ENCODE data around the gene KLHDC10.
"Not testable (repeated sequence)": the region's sequence is repeated elsewhere in the genome, so short reads cannot be mapped to it uniquely, and the experiment has no call there.

The KLHDC10 gene

GRCh38 chr7:130079846-130080394 lies 9.6 kb downstream of the KLHDC10 start:
- DNase-seq (ENCODE audit: low read depth): no peak

- not testable (repeated sequence) for DNase-seq (ENCODE audit: low read depth)
These were observed 13.2 kb downstream of the KLHDC10 start for GRCh38 chr7:130083497-130083896.

- no peak for DNase-seq (ENCODE audit: low read depth)
These were observed 13.9 kb downstream of the KLHDC10 start for GRCh38 chr7:130084037-130084875.

- not testable (repeated sequence) for DNase-seq (ENCODE audit: low read depth)
These were observed 14.9 kb downstream of the KLHDC10 start for GRCh38 chr7:130085235-130085634.

GRCh38 chr7:130086938-130087337 lies 16.6 kb downstream of the KLHDC10 start:
- no peak for DNase-seq (ENCODE audit: low read depth)

DNA sequence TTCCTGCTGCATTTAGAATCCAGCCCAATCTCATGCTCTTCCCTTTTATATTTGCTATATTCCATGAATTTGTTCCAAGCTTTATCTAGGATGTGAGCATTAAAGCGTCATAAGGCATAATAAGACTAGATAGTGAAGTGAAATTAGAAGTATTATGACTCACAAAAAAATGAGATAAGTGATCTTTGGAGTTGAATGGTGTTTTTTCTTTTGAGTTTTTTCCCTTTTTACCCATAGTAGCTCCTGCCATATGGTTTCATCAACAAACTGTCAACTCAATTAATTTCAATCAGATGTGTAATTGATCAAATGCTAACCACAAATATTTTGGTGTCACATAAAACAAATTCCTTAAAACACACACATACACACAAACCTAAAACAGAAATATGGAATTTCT lies 17.0 kb downstream of the KLHDC10 start:
- DNase-seq (ENCODE audit: low read depth): no peak

DNA sequence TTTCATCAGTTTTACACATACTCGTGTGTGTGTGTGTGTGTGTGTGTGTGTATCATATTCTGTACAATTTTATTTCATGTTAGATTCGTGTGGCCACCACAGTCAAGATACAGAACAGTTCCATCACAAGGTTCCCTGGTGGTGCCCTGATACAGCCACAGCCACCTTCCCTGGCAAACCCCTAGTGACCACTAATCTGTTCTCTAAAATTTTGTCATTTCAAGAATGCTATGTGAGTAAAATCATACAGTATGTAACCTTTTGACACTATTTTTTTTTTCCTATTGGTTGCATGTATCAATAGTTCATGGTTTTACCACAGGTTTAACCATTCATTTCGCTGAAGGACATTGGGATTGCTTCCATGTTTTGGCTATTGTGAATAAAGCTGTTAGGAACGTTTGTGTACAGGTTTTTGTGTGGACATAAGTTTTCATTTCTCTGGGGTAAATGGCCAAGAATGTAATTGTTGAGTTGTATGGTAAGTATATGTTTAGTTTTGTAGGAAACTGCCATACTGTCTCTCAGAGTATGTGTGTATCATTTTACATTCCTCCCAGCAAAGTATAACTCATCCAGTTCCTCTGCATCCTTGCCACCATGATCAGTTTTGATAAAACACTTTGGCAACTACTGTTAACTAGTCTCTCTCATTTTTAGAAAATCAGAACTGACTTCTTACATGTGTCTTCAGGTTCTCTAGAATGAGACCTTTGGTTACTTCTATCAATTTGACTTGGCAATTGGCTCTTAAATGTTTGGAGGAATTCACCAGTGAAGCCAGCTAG lies 20.6 kb downstream of the KLHDC10 start:
- DNase-seq (ENCODE audit: low read depth): no peak

- DNase-seq (ENCODE audit: low read depth): no peak
These were observed 21.7 kb downstream of the KLHDC10 start for GRCh38 chr7:130091999-130092398.

DNA sequence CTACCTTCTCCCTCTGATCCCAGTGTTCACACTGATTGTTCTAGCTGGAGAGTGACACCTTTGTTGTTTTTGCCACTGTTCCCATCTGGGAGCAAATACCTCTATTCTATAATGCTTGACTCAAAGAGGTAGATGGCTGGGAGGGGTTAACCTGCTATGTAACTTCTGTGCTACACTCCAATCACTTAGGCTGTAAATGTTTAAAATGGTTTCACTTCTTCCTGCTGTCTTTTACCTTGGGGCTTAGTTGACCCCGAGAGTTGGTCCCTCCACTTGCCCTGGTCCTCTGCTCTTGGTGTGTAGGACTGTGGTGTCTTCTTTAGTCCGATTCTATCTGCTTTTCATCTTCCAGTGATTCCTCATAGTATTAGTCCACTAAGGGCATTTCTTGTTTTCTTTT lies 22.3 kb downstream of the KLHDC10 start:
- no peak for DNase-seq (ENCODE audit: low read depth)

DNA sequence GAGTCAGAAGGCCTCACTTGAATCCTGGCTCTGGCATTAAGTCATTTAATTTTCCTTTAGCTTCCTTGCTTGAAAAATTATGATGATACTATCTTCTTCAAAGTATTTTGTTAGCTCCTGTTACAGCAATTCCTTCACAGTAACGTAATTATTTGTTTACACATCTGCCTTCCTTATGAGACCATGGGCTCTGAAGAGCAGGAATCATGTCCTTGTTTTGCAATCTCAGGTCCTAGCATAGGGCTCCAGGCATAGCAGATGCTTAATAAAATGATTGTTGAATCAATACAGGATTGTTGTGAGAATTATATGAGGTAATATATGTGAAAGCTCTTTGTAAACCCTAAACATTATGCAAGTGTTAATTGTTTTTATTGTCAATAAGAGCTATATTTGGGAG lies 25.5 kb downstream of the KLHDC10 start:
- DNase-seq (ENCODE audit: low read depth): peak; percentile 73

- DNase-seq (ENCODE audit: low read depth): no peak
These were observed 26.0 kb downstream of the KLHDC10 start for GRCh38 chr7:130096243-130096827.

- no peak for DNase-seq (ENCODE audit: low read depth)
These were observed 29.0 kb downstream of the KLHDC10 start for GRCh38 chr7:130099331-130099730.

- no peak for DNase-seq (ENCODE audit: low read depth)
These were observed 32.3 kb downstream of the KLHDC10 start for GRCh38 chr7:130102588-130102987.

- DNase-seq (ENCODE audit: low read depth): no peak
These were observed 37.8 kb downstream of the KLHDC10 start for GRCh38 chr7:130107949-130108674.

GRCh38 chr7:130108809-130109208 lies 38.5 kb downstream of the KLHDC10 start:
- DNase-seq (ENCODE audit: low read depth): no peak

- no peak for DNase-seq (ENCODE audit: low read depth)
These were observed 41.8 kb downstream of the KLHDC10 start for GRCh38 chr7:130112093-130112492.

- no peak for DNase-seq (ENCODE audit: low read depth)
These were observed 42.5 kb downstream of the KLHDC10 start for GRCh38 chr7:130112662-130113425.

DNA sequence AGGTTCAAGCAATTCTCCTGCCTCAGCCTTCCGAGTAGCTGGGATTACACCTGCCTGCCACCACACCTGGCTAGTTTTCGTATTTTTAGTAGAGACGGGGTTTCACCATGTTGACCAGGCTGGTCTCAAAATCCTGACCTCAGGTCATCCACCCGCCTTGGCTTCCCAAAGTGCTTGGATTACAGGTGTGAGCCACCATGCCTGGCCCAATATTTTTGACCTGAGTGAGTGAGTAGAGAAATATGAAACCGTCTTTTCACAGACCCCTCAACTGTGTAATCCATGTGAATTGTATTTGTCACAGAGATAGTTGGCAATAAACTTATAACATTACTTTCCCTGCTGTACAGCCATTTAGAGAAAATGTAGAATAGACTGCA lies 43.1 kb downstream of the KLHDC10 start:
- not testable (repeated sequence) for DNase-seq (ENCODE audit: low read depth)

DNA sequence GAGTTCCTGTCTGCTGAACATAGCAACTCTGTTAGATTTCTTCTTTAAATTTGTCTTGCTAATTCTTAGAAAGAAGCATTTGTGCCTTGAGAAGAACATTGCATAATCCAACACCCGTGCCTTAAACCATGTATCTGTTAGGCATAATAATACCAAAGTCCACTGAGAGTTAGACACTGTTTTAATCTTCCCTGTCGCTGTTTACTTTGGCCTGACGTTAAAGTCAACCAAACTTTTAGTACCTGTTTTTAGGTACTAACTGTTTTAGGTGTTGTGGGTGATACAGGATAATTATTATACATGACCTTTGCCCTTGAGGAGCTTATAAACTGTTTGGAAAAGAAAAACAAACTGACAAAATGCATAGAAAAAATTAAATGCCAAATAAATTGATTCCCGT lies 43.6 kb downstream of the KLHDC10 start:
- no peak for DNase-seq (ENCODE audit: low read depth)

GRCh38 chr7:130114374-130114773 lies 44.0 kb downstream of the KLHDC10 start:
- DNase-seq (ENCODE audit: low read depth): no peak

DNA sequence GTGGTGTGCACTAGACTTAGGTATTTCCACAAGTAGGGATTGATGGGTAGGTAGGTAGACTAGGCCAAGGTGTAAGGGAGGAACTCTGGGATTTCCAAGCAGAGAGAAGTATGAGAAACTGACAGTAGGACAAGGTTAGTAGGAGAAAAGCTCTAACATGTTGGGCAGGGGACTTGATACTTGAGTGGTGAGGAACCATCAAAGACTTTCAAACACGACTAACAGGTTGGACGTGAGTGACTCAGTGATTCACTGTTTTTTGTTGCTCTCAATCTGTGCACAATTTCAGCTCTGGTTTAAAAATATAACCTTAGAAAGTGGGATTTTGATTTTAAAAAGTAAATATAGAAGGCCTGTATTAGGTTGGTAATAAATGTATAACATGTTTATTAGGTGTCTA lies 44.4 kb downstream of the KLHDC10 start:
- DNase-seq (ENCODE audit: low read depth): no peak

Data from fibroblast of gingiva (primary cell).